GM10266 (cell line): ENCODE data around the gene RHBDD3.

Experiments
- DNase-seq: peaks from one replicate; pipeline ENCODE4 v3.0.0; 2012; ENCODE audit errors: extremely low spot score
- TF ChIP-seq, protein P1 (sequence below): IDR thresholded peaks from 2 replicates; pipeline ENCODE4 v1.5.1; 2012; ENCODE audit warnings: mild to moderate bottlenecking, low read depth; ENCODE audit not compliant: control insufficient read depth, insufficient read depth; ENCODE audit errors: missing control alignments

Gene RHBDD3

DNA sequence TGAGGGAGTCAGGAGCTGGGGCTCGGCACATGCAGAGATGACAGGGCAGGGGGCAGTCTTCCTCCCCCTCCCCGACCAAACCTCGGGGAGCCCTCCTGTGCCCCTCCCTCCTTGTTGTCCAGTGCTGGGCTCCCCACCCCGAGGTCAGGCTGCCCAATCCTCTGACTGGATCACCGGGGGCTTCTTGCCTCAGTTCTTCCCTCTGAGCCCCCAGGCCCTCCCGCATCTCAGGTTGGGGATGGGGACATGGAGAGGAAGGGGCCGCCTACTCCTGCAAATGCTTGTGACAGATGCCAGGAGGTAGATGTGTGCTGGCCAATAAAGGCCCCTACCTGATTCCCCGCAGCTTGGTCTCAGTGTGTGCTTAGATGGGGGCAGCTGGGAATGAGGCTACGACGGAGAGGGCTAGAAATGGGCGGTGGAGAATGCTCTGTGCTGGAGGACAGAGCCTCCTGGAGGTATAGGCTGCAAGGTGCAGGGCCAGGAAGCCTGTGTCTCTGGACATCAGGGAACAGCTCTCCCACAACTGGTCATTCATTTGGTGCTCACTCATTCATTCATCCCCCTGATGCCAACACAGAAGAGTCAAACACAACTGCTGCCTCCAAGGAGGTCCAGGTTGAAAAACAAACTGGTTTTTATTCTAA lies 8.4 kb downstream of the RHBDD3 start:
- TF ChIP-seq, protein P1, sequence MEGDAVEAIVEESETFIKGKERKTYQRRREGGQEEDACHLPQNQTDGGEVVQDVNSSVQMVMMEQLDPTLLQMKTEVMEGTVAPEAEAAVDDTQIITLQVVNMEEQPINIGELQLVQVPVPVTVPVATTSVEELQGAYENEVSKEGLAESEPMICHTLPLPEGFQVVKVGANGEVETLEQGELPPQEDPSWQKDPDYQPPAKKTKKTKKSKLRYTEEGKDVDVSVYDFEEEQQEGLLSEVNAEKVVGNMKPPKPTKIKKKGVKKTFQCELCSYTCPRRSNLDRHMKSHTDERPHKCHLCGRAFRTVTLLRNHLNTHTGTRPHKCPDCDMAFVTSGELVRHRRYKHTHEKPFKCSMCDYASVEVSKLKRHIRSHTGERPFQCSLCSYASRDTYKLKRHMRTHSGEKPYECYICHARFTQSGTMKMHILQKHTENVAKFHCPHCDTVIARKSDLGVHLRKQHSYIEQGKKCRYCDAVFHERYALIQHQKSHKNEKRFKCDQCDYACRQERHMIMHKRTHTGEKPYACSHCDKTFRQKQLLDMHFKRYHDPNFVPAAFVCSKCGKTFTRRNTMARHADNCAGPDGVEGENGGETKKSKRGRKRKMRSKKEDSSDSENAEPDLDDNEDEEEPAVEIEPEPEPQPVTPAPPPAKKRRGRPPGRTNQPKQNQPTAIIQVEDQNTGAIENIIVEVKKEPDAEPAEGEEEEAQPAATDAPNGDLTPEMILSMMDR, result no peak
- DNase-seq, result peak; percentile 7

DNA sequence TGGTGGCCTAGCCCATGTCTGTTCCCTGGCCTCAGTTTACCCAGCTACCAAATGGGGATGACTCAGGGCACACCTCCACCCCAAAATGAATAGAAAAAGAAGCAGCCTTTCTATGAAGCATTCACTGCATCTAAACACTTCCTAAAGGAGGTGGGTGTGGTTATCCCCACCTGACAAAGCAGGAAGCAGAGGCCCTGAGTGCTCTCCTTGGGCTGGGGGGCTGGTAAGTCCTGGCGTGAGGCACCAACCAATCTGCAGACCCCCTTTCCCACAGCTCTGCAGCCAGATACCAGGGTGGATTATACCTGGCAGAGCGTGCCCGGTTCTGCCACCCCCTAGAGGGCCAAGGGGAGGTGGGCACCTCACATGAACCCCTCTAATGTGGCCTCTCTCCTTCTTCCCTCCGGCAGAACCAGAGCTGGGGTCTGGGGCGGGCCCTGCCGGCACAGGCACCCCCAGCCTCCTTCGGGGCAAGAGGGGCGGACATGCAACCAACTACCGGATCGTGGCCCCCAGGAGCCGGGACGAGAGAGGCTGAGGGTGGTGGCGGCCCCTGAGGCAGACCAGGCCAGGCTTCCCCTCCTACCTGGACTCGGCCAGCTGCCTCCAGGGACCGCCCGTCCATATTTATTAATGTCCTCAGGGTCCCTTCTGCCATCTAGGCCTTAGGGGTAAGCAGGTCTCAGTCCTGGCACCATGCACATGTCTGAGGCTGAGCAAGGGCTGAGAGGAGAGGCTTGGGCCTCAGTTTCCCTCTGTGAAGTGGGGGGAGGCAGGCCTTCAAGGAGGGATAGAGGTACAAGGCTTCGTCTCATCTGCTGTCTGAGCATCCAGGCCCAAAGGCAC lies 9.2 kb downstream of the RHBDD3 start:
- DNase-seq, result peak; percentile 13
- TF ChIP-seq, protein P1, result no peak

DNA sequence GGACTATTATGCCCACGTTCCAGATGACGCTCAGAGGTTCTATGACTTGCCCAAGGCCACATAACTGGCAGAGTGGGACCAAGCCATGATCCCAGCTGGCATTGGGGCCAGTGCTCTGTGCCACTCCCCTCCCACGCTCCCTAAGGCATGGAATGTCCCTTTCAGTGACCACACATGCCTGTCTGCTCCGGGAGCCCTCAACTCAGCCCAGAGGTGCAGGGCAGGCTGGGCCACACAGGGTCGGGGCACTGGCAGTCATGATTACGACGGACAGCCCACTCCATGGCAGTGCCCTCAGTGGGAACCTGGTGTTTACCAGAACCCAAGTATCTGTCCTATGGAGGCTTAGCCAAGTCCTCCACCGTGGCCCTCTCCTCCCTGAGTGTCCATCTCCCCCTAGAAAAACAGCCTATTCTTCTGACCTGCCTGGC lies 10.0 kb downstream of the RHBDD3 start:
- peak; percentile 8 for DNase-seq
- TF ChIP-seq, protein P1, result no peak

DNA sequence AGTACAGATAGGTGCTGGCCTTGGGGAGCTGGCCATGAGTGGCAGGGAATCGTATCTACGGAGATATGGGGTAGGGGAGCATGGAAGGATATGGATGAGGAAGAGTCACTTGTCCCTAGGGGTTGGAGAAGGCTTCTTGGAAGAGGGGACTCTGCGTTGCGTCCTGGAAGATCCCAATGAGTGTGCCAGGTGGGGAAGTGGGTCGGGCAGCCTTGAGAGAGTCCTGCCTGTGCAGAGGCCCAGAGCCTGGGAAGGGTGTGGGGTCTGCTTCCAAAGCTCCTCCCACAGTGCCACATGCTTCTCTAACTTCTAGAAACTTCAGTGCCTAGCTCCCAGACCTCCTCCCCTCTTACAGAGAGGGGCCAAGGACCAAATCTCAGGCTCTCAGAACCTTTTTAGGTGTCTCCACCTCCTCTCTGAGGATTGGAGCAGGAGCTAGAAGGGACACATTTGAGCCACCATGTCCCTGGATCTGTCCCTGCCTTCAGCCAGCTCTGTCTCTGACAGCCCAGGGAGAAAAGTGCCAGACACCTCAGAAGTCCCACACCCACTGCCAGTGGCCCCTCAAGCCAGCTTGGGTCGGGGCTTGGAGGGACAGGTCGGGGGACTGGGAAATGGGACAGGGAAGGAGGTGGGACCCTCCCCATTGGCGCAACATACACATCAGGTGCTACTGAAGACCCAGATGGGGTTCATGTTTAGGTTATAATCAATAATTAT lies 11.0 kb downstream of the RHBDD3 start:
- TF ChIP-seq, protein P1, result no peak

DNA sequence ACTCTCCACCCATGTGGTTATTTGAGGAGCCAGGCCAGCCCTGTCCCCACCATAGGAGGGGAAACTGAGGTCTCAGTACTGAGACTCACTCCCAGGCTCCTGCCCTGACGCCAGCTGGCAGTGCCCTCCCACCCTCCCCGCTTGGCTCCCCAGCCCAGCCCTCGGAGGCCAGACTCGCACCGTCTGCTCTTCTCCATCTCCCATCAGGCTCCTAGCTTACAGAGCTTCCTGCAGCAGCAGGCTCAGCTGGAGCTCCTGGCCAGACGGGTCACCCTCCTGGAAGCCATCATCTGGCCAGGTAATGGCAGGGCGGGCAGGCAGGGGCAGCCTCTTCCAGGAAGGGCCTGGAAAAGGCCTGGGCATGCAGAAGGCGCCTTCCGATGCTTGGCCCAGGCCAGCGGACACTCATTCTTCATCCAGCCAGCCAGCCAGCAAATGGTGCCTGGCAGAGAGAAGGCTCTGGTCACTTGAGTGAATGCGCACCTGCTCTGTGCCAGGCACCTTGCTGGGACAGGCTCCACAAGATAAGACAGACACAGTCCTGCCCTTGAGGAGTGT lies 12.6 kb downstream of the RHBDD3 start:
- TF ChIP-seq, protein P1, result no peak
- DNase-seq, result no peak

More for the DNA sequence above, 11.0 kb downstream of the RHBDD3 start:
- peak; percentile 9 for DNase-seq

DNA sequence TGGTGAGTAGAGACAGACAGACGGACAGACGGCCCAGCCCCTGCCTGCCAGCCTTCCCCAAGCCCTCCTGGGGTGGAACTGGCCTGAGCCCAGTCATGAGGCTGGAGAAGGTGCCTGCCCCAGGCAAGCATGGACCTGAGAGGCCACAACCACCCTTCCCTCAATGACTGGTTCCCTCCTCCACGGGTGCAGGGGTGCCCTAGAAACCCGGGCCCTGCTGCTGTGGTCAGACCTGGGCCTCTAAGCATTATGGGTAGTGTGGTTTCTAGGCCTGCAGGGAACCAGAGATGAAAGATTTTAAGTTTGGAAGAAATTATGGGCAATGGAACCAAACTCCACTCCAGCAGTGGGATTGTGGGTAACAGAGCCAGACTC lies 13.5 kb downstream of the RHBDD3 start:
- TF ChIP-seq, protein P1, result no peak
- DNase-seq, result no peak
